HG02571 (cell line): ENCODE data around the gene BAZ2B.
"Not testable (repeated sequence)": the region's sequence is repeated elsewhere in the genome, so short reads cannot be mapped to it uniquely, and the experiment has no call there.

Experiments used
- ATAC-seq: cut with Tn5 transposase; IDR thresholded peaks from one replicate; pipeline ENCODE4 v1.9.1; 2021; ENCODE audit warnings: mild to moderate bottlenecking, moderate library complexity; ENCODE audit not compliant: unreplicated experiment

The BAZ2B gene

GRCh38 chr2:159538801-159539200 is 77.5 kb downstream of the BAZ2B start:
- ATAC-seq = no peak

GRCh38 chr2:159535261-159535660 is 81.1 kb downstream of the BAZ2B start:
- ATAC-seq = not testable (repeated sequence)

- no peak for ATAC-seq
Measured at GRCh38 chr2:159531475-159531874, 84.9 kb downstream of the BAZ2B start.

GRCh38 chr2:159526433-159526832 is 89.9 kb downstream of the BAZ2B start:
- no peak for ATAC-seq

GRCh38 chr2:159525012-159525411 is 91.3 kb downstream of the BAZ2B start:
- ATAC-seq = no peak

- no peak for ATAC-seq
Measured at GRCh38 chr2:159521272-159521671, 95.1 kb downstream of the BAZ2B start.

GRCh38 chr2:159518321-159519005 is 97.9 kb downstream of the BAZ2B start:
- ATAC-seq = no peak

GRCh38 chr2:159516241-159516758 is 100.0 kb downstream of the BAZ2B start:
- ATAC-seq = peak; percentile 88

GRCh38 chr2:159515441-159515840 is 100.9 kb downstream of the BAZ2B start:
- ATAC-seq = no peak

GRCh38 chr2:159513745-159514144 is 102.6 kb downstream of the BAZ2B start:
- no peak for ATAC-seq

- no peak for ATAC-seq
Measured at GRCh38 chr2:159508140-159508539, 108.2 kb downstream of the BAZ2B start.

- ATAC-seq = no peak
Measured at GRCh38 chr2:159506764-159507440, 109.4 kb downstream of the BAZ2B start.

GRCh38 chr2:159506202-159506601 is 110.1 kb downstream of the BAZ2B start:
- no peak for ATAC-seq

- no peak for ATAC-seq
Measured at GRCh38 chr2:159505196-159505595, 111.2 kb downstream of the BAZ2B start.

- ATAC-seq = no peak
Measured at GRCh38 chr2:159501743-159502142, 114.6 kb downstream of the BAZ2B start.

GRCh38 chr2:159497847-159498246 is 118.5 kb downstream of the BAZ2B start:
- no peak for ATAC-seq

GRCh38 chr2:159497256-159497655 is 119.1 kb downstream of the BAZ2B start:
- ATAC-seq = no peak

GRCh38 chr2:159489476-159489875 is 126.9 kb downstream of the BAZ2B start:
- no peak for ATAC-seq

GRCh38 chr2:159484532-159484931 is 131.8 kb downstream of the BAZ2B start:
- no peak for ATAC-seq

GRCh38 chr2:159476329-159476728 is 140.0 kb downstream of the BAZ2B start:
- no peak for ATAC-seq

GRCh38 chr2:159475793-159476192 is 140.6 kb downstream of the BAZ2B start:
- ATAC-seq = no peak

- no peak for ATAC-seq
Measured at GRCh38 chr2:159471340-159471739, 145.0 kb downstream of the BAZ2B start.
